ENCODE results near the gene ANKRD28. TPM values are rescaled to one million over a fixed set of nuclear protein-coding genes. Genes with fewer than 3 reads are reported as not detected.

ANKRD28 gene
- total RNA-seq, 4 donors from 2014 or later: 20.0 to 86.8 (median 37.6) TPM

DNA sequence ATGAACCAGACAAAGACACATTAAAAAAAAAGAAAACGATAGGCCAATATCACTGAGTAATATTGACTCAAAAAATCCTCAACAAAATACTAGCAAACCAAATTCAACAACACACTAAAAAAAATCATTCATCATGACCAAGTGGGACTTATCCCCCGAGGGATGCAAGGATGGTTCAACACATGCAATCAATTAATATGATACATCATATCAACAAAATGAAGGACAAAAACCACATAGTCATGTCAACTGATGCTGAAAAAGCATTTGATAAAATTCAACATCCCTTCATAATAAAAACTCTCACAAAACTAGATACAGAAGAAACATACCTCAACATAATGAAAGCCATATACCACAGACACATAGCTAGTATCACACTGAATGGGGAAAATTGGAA lies 41.8 kb upstream of the ANKRD28 start:
- DNase-seq: no peak
- H3K27ac ChIP-seq: no peak overlapping the region
- no peaks in the 10 kb centered on the region for H3K9me3 ChIP-seq
- H3K4me3 ChIP-seq: no peak overlapping the region
- H3K27me3 ChIP-seq: no peaks in the 10 kb centered on the region
- H3K4me1 ChIP-seq: no peaks in the 10 kb centered on the region
- no peak for TF ChIP-seq POLR2A (IDR thresholded peaks at IDR 0.05)
- TF ChIP-seq, protein P1, sequence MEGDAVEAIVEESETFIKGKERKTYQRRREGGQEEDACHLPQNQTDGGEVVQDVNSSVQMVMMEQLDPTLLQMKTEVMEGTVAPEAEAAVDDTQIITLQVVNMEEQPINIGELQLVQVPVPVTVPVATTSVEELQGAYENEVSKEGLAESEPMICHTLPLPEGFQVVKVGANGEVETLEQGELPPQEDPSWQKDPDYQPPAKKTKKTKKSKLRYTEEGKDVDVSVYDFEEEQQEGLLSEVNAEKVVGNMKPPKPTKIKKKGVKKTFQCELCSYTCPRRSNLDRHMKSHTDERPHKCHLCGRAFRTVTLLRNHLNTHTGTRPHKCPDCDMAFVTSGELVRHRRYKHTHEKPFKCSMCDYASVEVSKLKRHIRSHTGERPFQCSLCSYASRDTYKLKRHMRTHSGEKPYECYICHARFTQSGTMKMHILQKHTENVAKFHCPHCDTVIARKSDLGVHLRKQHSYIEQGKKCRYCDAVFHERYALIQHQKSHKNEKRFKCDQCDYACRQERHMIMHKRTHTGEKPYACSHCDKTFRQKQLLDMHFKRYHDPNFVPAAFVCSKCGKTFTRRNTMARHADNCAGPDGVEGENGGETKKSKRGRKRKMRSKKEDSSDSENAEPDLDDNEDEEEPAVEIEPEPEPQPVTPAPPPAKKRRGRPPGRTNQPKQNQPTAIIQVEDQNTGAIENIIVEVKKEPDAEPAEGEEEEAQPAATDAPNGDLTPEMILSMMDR (IDR thresholded peaks at IDR 0.05): no peak
- intact Hi-C loops (cut with DNase I; ENCODE audit: low total_unique reads): no loop called here
- no peaks in the 10 kb centered on the region for H3K36me3 ChIP-seq

DNA sequence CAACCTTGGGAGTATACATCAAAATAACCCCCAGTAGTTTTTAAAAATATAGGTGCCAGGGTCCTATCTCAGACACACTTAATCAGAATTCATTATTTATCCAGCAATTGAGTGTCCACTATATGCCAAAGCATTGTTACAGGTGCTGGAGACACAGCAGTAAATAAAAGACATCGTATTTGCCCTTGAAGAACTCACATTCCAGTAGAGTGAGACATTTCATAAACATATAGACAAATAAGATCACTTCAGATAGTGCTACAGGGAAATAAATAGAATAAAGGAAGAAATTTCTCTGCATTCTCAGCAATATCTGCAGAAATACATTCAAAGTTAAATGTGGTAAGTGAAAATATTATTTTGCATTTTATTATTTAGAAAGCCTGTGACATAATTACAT lies 34.1 kb upstream of the ANKRD28 start:
- no peaks in the 10 kb centered on the region for H3K27me3 ChIP-seq
- H3K36me3 ChIP-seq: no peaks in the 10 kb centered on the region
- TF ChIP-seq, protein P1 (IDR thresholded peaks at IDR 0.05): no peak
- no peak for TF ChIP-seq POLR2A (IDR thresholded peaks at IDR 0.05)
- H3K27ac ChIP-seq: no peak overlapping the region
- H3K4me3 ChIP-seq: no peak overlapping the region
- no peak for DNase-seq
- intact Hi-C loops (cut with DNase I; ENCODE audit: low total_unique reads): no loop called here
- H3K4me1 ChIP-seq: no peaks in the 10 kb centered on the region
- H3K9me3 ChIP-seq: no peaks in the 10 kb centered on the region

DNA sequence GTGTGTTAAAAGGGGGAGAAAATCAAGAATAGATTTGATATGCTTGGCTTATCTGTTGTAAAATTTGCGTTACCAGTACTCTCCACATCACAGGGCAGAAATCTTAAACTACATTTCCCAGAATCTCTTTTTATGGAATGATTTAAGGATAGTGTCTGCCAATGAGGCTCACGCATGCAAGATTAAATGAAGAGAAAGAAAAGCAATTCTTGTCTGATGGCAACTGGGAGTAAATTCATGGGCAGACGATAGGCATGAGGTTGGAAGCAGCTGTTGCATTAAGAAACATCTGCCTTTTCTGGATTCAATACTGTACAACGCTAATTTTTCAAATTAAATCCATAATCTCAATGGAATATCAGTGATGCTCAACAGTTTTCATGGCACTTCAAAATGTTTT lies 27.2 kb upstream of the ANKRD28 start:
- Histone ChIP-seq H3K27ac (no peak overlapping the region), H3K9me3 (no peaks in the 10 kb centered on the region), H3K27me3 (no peaks in the 10 kb centered on the region), H3K4me1 (peaks cover 0 to 3% of the 10 kb centered on the region in 2 donors), H3K4me3 (no peak overlapping the region), H3K36me3 (no peaks in the 10 kb centered on the region)
- no peak for TF ChIP-seq POLR2A (IDR thresholded peaks at IDR 0.05)
- TF ChIP-seq, protein P1 (IDR thresholded peaks at IDR 0.05): no peak
- no peak for DNase-seq
- intact Hi-C loops (cut with DNase I; ENCODE audit: low total_unique reads): no loop called here

DNA sequence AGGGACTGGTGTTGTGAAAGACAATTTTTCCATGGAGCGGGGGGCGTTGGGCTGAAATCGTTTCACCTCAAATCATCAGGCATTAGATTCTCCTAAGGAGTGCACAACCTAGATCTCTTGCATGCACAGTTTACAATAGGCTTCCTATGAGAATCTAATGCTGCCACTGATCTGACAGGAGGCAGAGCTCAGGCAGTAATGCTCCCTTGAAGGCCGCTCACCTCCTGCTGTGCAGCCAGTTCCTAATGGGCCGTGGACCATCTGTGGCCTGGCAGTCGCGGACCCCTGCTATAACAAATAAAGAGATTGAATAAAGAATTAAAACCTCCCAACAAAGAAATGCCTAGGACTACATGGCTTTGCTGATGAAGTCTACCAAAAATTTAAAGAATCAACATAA lies 25.3 kb upstream of the ANKRD28 start:
- no peak for DNase-seq
- no peak overlapping the region for H3K4me3 ChIP-seq
- H3K27ac ChIP-seq: no peak overlapping the region
- peaks cover 0 to 3% of the 10 kb centered on the region in 2 donors for H3K4me1 ChIP-seq
- H3K27me3 ChIP-seq: no peaks in the 10 kb centered on the region
- no peaks in the 10 kb centered on the region for H3K36me3 ChIP-seq
- intact Hi-C loops (cut with DNase I; ENCODE audit: low total_unique reads): no loop called here
- TF ChIP-seq, protein P1 (IDR thresholded peaks at IDR 0.05): no peak
- no peak for TF ChIP-seq POLR2A (IDR thresholded peaks at IDR 0.05)
- H3K9me3 ChIP-seq: no peaks in the 10 kb centered on the region

DNA sequence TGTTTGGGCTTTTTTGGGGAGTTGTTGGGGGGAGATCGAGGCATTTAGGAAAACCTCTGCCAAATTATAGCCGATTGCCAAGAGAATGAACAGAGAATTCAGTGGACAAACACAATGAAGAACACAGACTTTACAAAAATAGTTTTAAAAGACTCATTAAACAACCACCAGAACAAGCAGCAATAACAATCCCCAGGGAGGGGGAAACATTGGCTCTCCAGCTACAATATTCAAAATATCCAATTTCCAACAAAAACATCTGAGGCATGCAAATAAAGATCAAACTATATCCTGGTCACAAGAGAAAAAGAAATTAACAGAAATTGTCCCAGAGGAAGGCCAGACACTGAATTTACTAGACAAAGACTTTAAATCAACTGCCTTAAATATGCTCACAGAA lies 24.5 kb upstream of the ANKRD28 start:
- H3K27ac ChIP-seq: no peak overlapping the region
- H3K9me3 ChIP-seq: no peaks in the 10 kb centered on the region
- no peak overlapping the region for H3K4me3 ChIP-seq
- H3K4me1 ChIP-seq: peaks cover 0 to 7% of the 10 kb centered on the region in 2 donors
- intact Hi-C loops (cut with DNase I; ENCODE audit: low total_unique reads): no loop called here
- no peak for DNase-seq
- TF ChIP-seq, protein P1 (IDR thresholded peaks at IDR 0.05): no peak
- no peak for TF ChIP-seq POLR2A (IDR thresholded peaks at IDR 0.05)
- no peaks in the 10 kb centered on the region for H3K36me3 ChIP-seq
- H3K27me3 ChIP-seq: no peaks in the 10 kb centered on the region

Measured in uterus (tissue), 4 donors.